ENCODE data around the gene ENHO.
"Not testable (repeated sequence)": the region's sequence is repeated elsewhere in the genome, so short reads cannot be mapped to it uniquely, and the experiment has no call there.

The ENHO gene

GRCh38 chr9:34482746-34483145 lies 40.0 kb downstream of the ENHO start:
- DNase-seq (ENCODE audit: low read depth in 2 of 3, low spot score in 1 of 3) = not testable (repeated sequence)

- not testable (repeated sequence) for DNase-seq (ENCODE audit: low read depth in 2 of 3, low spot score in 1 of 3)
Observed at GRCh38 chr9:34481620-34482019, 41.2 kb downstream of the ENHO start.

GRCh38 chr9:34479431-34479866 lies 43.3 kb downstream of the ENHO start:
- no peak for DNase-seq (ENCODE audit: low read depth in 2 of 3, low spot score in 1 of 3)

- no peak for DNase-seq (ENCODE audit: low read depth in 2 of 3, low spot score in 1 of 3)
Observed at GRCh38 chr9:34477541-34477940, 45.2 kb downstream of the ENHO start.

GRCh38 chr9:34475097-34475496 lies 47.7 kb downstream of the ENHO start:
- DNase-seq (ENCODE audit: low read depth in 2 of 3, low spot score in 1 of 3) = no peak

Data from stimulated activated CD4-positive, alpha-beta T cell treated with anti-CD3 and anti-CD28 coated beads, Interleukin-12 subunit alpha, Interleukin-12 subunit beta, amount 100 ng/mL, for 48 hours (primary cell).